SK-N-SH (cell line): ENCODE measurements around the gene MLF2. TPM values are rescaled to one million over a fixed set of nuclear protein-coding genes. Genes with fewer than 3 reads are reported as not detected.

ENCODE experiments used
- CTCF ChIA-PET: fragments of 300-600, 350-600 bp; formaldehyde crosslinking; extraction: SDS; loops from one replicate; lab custom pipeline; 2021; lab: Yijun Ruan, JAX
- POLR2A ChIA-PET: fragments of 350-600 bp; sonication (Branson Sonifier 250); formaldehyde crosslinking; extraction: SDS; loops from one replicate; lab custom pipeline; 2020; ENCODE audit warnings: antibody characterized with exemption, inconsistent platforms; lab: Yijun Ruan, JAX
- DNase-seq: peaks from one replicate; pipeline ENCODE4 v3.0.0; 2012
- H2AFZ ChIP-seq: fragments of 200-600 bp; sonication (generic); 2 replicates; pipeline ENCODE4 v1.8.1; 2016; ENCODE audit warnings: antibody characterized with exemption, mild to moderate bottlenecking, low read depth
- H3F3A ChIP-seq: fragments of 200-600 bp; sonication (generic); replicated peaks from 2 replicates; pipeline ENCODE3; 2016; ENCODE audit warnings: antibody characterized with exemption, mild to moderate bottlenecking; ENCODE audit not compliant: insufficient read depth
- H3K27ac ChIP-seq, 2 experiments: fragments of 200-500 bp in 1 of 2; fragments of 200-600 bp in 1 of 2; sonication (Bioruptor generic) in 1 of 2; sonication (generic), shearing (Covaris generic) in 1 of 2; 2 replicates each; pipeline versions ENCODE4 v1.5.1 to v1.6.1; 2014 to 2016; ENCODE audit warnings: low read depth in 2 of 2, inconsistent platforms in 1 of 2, low read length in 1 of 2, mild to moderate bottlenecking in 1 of 2, mixed read lengths in 1 of 2
- H3K27me3 ChIP-seq: fragments of 200-600 bp; sonication (generic), shearing (Covaris generic); 2 replicates; pipeline ENCODE4 v1.6.1; 2016; ENCODE audit warnings: mixed run types; ENCODE audit not compliant: insufficient read depth
- H3K36me3 ChIP-seq, 2 experiments: fragments of 200-500 bp in 1 of 2; fragments of 200-600 bp in 1 of 2; sonication (Bioruptor generic) in 1 of 2; sonication (generic) in 1 of 2; replicated peaks in 1 of 2; 2 replicates each; pipeline versions ENCODE3 to v1.5.1; 2014 to 2016; ENCODE audit warnings: low read length in 1 of 2, mild to moderate bottlenecking in 1 of 2; ENCODE audit not compliant: insufficient read depth in 2 of 2, control insufficient read depth in 1 of 2
- H3K4me1 ChIP-seq, 2 experiments: fragments of 200-500 bp in 1 of 2; fragments of 200-600 bp in 1 of 2; sonication (Bioruptor generic) in 1 of 2; sonication (generic), shearing (Covaris generic) in 1 of 2; 2 replicates each; pipeline versions ENCODE4 v1.5.1 to v1.6.1; 2014 to 2016; ENCODE audit warnings: low read depth in 1 of 2, low read length in 1 of 2, mixed run types in 1 of 2; ENCODE audit not compliant: insufficient read depth in 2 of 2, control insufficient read depth in 1 of 2
- H3K4me2 ChIP-seq: fragments of 200-600 bp; sonication (generic), shearing (Covaris generic); 2 replicates; pipeline ENCODE4 v1.6.1; 2017; ENCODE audit warnings: mixed run types
- H3K4me3 ChIP-seq, 2 experiments: fragments of 200-500 bp in 1 of 2; fragments of 200-600 bp in 1 of 2; sonication (Bioruptor generic) in 1 of 2; sonication (generic), shearing (Covaris generic) in 1 of 2; 2 replicates each; pipeline versions ENCODE4 v1.5.1 to v1.8.1; 2014 to 2016; ENCODE audit warnings: low read depth in 2 of 2, inconsistent platforms in 1 of 2, low read length in 1 of 2, mild to moderate bottlenecking in 1 of 2, mixed read lengths in 1 of 2, moderate library complexity in 1 of 2
- H3K79me2 ChIP-seq: fragments of 200-600 bp; sonication (generic); 2 replicates; pipeline ENCODE4 v1.8.1; 2017; ENCODE audit warnings: mild to moderate bottlenecking; ENCODE audit not compliant: insufficient read depth
- H3K9ac ChIP-seq: fragments of 200-600 bp; sonication (generic); 2 replicates; pipeline ENCODE4 v1.6.1; 2017; ENCODE audit warnings: mixed run types
- H3K9me2 ChIP-seq: fragments of 200-600 bp; sonication (generic); 2 replicates; pipeline ENCODE4 v1.6.1; 2017; ENCODE audit warnings: mixed run types
- H3K9me3 ChIP-seq: fragments of 200-600 bp; sonication (generic); 2 replicates; pipeline ENCODE4 v1.6.1; 2017; ENCODE audit warnings: mixed run types, mild to moderate bottlenecking, moderate library complexity
- H4K20me1 ChIP-seq: fragments of 200-600 bp; sonication (generic); 2 replicates; pipeline ENCODE4 v1.6.1; 2017; ENCODE audit warnings: mild to moderate bottlenecking, mixed run types; ENCODE audit not compliant: insufficient read depth
- CHD2 ChIP-seq: fragments of 150-350 bp; IDR thresholded peaks from 2 replicates; pipeline ENCODE4 v1.6.1; 2018; ENCODE audit warnings: low read length; ENCODE audit not compliant: partially characterized antibody
- EP300 ChIP-seq, 2 experiments: IDR thresholded peaks; 2 replicates each; pipeline versions ENCODE4 v1.4.0 to v1.6.1; 2012; ENCODE audit warnings: borderline replicate concordance in 1 of 2, low read depth in 1 of 2, low read length in 1 of 2
- FOSL2 ChIP-seq: IDR thresholded peaks from 2 replicates; pipeline ENCODE4 v1.4.0; 2012; ENCODE audit warnings: low read depth, mild to moderate bottlenecking, moderate library complexity, borderline replicate concordance
- FOXJ3 ChIP-seq: sonication (generic); formaldehyde crosslinking; IDR thresholded peaks from 2 replicates; pipeline ENCODE4 v1.5.1; 2020; ENCODE audit warnings: mild to moderate bottlenecking, missing genetic modification reagents
- FOXM1 ChIP-seq: IDR thresholded peaks from 2 replicates; pipeline ENCODE4 v1.4.0; 2012; ENCODE audit warnings: low read depth, mild to moderate bottlenecking
- GABPA ChIP-seq: IDR thresholded peaks from 2 replicates; pipeline ENCODE4 v1.4.0; 2012; ENCODE audit warnings: low read depth, mild to moderate bottlenecking
- GATA2 ChIP-seq: sonication (generic); formaldehyde crosslinking; IDR thresholded peaks from 2 replicates; pipeline ENCODE4 v1.5.0; 2020; ENCODE audit warnings: mild to moderate bottlenecking, missing genetic modification reagents
- JUND ChIP-seq: IDR thresholded peaks from 2 replicates; pipeline ENCODE4 v1.4.0; 2012
- MEF2A ChIP-seq: IDR thresholded peaks from 2 replicates; pipeline ENCODE4 v1.4.0; 2012; ENCODE audit warnings: low read depth, borderline replicate concordance
- NRF1 ChIP-seq: IDR thresholded peaks from 2 replicates; pipeline ENCODE4 v1.6.1; 2012; ENCODE audit warnings: low read depth, mild to moderate bottlenecking, low read length
- RCOR1 ChIP-seq: fragments of 150-350 bp; IDR thresholded peaks from 2 replicates; pipeline ENCODE4 v1.6.1; 2017; ENCODE audit warnings: antibody characterized with exemption, low read length
- RXRA ChIP-seq: IDR thresholded peaks from 2 replicates; pipeline ENCODE4 v1.4.0; 2012; ENCODE audit warnings: low read depth, mild to moderate bottlenecking, borderline replicate concordance
- SIN3A ChIP-seq: IDR thresholded peaks from 2 replicates; pipeline ENCODE4 v1.6.1; 2012; ENCODE audit warnings: low read depth, mild to moderate bottlenecking, low read length, moderate library complexity, borderline replicate concordance
- SMC3 ChIP-seq: IDR thresholded peaks from 2 replicates; pipeline ENCODE4 v1.6.1; 2012; ENCODE audit warnings: low read depth, low read length, improper control_type of control experiment
- TAF1 ChIP-seq: IDR thresholded peaks from 2 replicates; pipeline ENCODE4 v1.6.1; 2012; ENCODE audit warnings: low read depth, mild to moderate bottlenecking, low read length, moderate library complexity, borderline replicate concordance
- TCF12 ChIP-seq: IDR thresholded peaks from 2 replicates; pipeline ENCODE4 v1.4.0; 2012
- WGBS: methylation state at CpG from one replicate; pipeline ENCODE4 v1.1.6; 2017; ENCODE audit warnings: low lambda C conversion rate; 5-methylcytosine and 5-hydroxymethylcytosine counted together
- polyA plus RNA-seq, 3 experiments: library from polyadenylated mRNA; depleted of rRNA; stranded (reverse); fragments of >200 nt; gene quantifications; 2 replicates each; pipeline ENCODE4 v1.2.3, GENCODE V29; 2012
- TF ChIP-seq, protein P1 (sequence below): IDR thresholded peaks from 2 replicates; pipeline ENCODE4 v1.4.0; 2012; ENCODE audit warnings: low read depth, borderline replicate concordance
- TF ChIP-seq, protein P2 (sequence below): IDR thresholded peaks from 2 replicates; pipeline ENCODE4 v1.4.0; 2012; ENCODE audit warnings: low read depth, borderline replicate concordance
- TF ChIP-seq, protein P3 (sequence below): fragments of 200-600 bp; sonication (generic); IDR thresholded peaks from 2 replicates; pipeline ENCODE4 v1.6.1; 2017; ENCODE audit warnings: antibody characterized with exemption, mild to moderate bottlenecking, moderate library complexity
- TF ChIP-seq, protein P4 (sequence below): IDR thresholded peaks from 2 replicates; pipeline ENCODE4; 2012

The MLF2 gene
- polyA plus RNA-seq, 1 of the 3 experiments (the other 2 are of a cell fraction), result 535 TPM

DNA sequence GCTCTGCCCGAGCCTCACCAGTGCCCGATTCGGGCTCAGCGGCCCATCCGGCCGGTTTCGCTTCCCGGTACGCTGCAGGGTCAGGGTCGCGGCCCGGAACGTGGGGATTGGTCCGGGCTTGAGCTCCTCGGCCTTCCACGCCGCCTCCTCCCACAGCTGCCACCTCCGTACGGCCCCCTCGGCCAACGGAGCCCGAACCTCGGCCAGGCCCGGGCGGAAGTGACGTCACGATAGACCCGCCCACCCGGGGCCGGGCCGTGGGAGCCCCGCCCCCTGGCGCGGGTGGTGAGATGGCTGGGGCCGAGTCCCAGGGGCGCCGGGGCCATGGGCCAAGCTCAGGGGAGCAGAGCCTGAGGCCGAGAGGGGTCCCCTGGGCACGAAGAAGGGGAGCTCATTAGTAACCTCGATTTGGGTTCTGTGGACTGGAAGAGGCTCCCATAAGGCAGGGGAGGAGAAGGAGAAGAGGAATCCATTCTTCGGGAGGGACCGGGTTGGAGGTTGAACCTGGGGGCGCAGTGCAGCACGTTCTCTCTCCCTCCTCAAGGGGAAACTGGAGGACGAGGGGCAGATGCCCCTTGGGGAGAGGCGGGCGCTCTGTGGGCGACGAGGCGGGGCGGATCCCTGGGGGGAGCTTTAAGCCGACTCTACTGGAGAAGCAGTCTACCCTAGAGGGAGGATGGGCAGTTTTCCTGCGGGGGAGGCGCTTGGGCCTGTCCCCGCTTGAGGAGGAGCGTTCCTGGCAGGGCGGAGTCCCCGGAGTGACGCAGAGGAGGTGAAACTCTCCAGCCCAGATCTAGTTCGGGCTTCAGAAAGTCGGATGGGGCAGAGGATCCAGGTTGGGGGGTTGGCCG, at the start of gene MLF2 (continued):
- TF ChIP-seq, protein P1, sequence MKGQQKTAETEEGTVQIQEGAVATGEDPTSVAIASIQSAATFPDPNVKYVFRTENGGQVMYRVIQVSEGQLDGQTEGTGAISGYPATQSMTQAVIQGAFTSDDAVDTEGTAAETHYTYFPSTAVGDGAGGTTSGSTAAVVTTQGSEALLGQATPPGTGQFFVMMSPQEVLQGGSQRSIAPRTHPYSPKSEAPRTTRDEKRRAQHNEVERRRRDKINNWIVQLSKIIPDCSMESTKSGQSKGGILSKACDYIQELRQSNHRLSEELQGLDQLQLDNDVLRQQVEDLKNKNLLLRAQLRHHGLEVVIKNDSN, result no peak
- TF ChIP-seq EP300 (IDR thresholded peaks at IDR 0.05; ENCODE audit: borderline replicate concordance in 1 of 2, low read depth in 1 of 2, low read length in 1 of 2) (peak in 1 of 2 experiments; percentile 22; a peak in 2 of 4 replicates), FOXM1 (no peak), FOSL2 (no peak), GATA2 (CRISPR knock-in tag) (no peak), RXRA (no peak), JUND (0 out of 2 replicates have a peak, but pooled peaks have one; percentile 4)
- TF ChIP-seq, protein P2, sequence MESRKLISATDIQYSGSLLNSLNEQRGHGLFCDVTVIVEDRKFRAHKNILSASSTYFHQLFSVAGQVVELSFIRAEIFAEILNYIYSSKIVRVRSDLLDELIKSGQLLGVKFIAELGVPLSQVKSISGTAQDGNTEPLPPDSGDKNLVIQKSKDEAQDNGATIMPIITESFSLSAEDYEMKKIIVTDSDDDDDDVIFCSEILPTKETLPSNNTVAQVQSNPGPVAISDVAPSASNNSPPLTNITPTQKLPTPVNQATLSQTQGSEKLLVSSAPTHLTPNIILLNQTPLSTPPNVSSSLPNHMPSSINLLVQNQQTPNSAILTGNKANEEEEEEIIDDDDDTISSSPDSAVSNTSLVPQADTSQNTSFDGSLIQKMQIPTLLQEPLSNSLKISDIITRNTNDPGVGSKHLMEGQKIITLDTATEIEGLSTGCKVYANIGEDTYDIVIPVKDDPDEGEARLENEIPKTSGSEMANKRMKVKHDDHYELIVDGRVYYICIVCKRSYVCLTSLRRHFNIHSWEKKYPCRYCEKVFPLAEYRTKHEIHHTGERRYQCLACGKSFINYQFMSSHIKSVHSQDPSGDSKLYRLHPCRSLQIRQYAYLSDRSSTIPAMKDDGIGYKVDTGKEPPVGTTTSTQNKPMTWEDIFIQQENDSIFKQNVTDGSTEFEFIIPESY, result 0 out of 2 replicates have a peak, but pooled peaks have one; percentile 21
- TF ChIP-seq, protein P3, sequence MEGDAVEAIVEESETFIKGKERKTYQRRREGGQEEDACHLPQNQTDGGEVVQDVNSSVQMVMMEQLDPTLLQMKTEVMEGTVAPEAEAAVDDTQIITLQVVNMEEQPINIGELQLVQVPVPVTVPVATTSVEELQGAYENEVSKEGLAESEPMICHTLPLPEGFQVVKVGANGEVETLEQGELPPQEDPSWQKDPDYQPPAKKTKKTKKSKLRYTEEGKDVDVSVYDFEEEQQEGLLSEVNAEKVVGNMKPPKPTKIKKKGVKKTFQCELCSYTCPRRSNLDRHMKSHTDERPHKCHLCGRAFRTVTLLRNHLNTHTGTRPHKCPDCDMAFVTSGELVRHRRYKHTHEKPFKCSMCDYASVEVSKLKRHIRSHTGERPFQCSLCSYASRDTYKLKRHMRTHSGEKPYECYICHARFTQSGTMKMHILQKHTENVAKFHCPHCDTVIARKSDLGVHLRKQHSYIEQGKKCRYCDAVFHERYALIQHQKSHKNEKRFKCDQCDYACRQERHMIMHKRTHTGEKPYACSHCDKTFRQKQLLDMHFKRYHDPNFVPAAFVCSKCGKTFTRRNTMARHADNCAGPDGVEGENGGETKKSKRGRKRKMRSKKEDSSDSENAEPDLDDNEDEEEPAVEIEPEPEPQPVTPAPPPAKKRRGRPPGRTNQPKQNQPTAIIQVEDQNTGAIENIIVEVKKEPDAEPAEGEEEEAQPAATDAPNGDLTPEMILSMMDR, result no peak; the same call in 1 of the 2 replicates

DNA sequence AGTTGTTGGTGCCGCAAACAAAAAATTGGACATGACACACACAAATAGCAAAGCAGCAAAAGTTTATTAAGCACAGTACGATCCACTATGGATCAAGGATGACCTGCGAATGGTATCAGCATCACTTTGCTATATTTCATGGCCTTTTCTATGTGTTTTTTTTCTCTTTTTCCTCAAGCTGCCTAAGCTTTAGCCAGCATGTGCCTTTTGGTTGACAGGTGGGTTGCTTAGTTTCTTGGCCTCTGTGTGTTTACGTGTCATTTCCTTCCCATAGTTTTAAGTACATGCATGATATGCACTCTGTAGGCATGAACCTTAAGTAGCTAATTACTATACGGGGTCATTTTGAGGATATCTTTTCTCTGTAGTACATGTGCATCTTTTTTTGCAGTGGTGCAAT, 46.2 kb upstream of the MLF2 start:
- H3K4me2 ChIP-seq, result no peak overlapping the region
- TF ChIP-seq GATA2 (CRISPR knock-in tag) (no peak), FOSL2 (no peak), NRF1 (no peak), CHD2 (no peak), FOXJ3 (no peak), JUND (no peak), TCF12 (no peak), RCOR1 (no peak), EP300 (IDR thresholded peaks at IDR 0.05; ENCODE audit: borderline replicate concordance in 1 of 2, low read depth in 1 of 2, low read length in 1 of 2) (no peak), TAF1 (no peak), RXRA (no peak), MEF2A (no peak), SMC3 (no peak), GABPA (no peak), SIN3A (no peak), FOXM1 (no peak)
- TF ChIP-seq, protein P4, sequence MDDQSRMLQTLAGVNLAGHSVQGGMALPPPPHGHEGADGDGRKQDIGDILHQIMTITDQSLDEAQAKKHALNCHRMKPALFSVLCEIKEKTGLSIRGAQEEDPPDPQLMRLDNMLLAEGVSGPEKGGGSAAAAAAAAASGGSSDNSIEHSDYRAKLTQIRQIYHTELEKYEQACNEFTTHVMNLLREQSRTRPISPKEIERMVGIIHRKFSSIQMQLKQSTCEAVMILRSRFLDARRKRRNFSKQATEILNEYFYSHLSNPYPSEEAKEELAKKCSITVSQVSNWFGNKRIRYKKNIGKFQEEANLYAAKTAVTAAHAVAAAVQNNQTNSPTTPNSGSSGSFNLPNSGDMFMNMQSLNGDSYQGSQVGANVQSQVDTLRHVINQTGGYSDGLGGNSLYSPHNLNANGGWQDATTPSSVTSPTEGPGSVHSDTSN, result no peak
- H3F3A ChIP-seq, result no peaks in the 10 kb centered on the region
- H3K27me3 ChIP-seq, result no peaks in the 10 kb centered on the region
- POLR2A ChIA-PET, result no interaction called here
- no peak overlapping the region for H3K27ac ChIP-seq
- DNase-seq, result no peak
- no peaks in the 10 kb centered on the region for H3K4me1 ChIP-seq
- H4K20me1 ChIP-seq, result no peaks in the 10 kb centered on the region
- no peaks in the 10 kb centered on the region for H3K36me3 ChIP-seq
- H3K9ac ChIP-seq, result no peak overlapping the region
- H3K9me3 ChIP-seq, result no peaks in the 10 kb centered on the region
- no peak overlapping the region for H2AFZ ChIP-seq
- CTCF ChIA-PET, result interaction anchor here (0.9 kb wide), 1 partner anchor 26 kb away, joined by 3 read pairs; no protein-coding TSS in a partner anchor
- no peak overlapping the region for H3K4me3 ChIP-seq
- WGBS, result 88% methylated on average over 5 of the region's 5 CpGs
- no peaks in the 10 kb centered on the region for H3K79me2 ChIP-seq
- H3K9me2 ChIP-seq, result no peaks in the 10 kb centered on the region
